HUES6 (cell line): ENCODE results near the gene KDM3B.

Experiments
- H3K27ac ChIP-seq: 2 replicates; pipeline ENCODE4 v1.7.0; 2013; ENCODE audit warnings: low read depth, mild to moderate bottlenecking, low read length, inconsistent platforms
- H3K27me3 ChIP-seq: 2 replicates; pipeline ENCODE4 v1.6.1; 2013; ENCODE audit warnings: low read length; ENCODE audit not compliant: control insufficient read depth, insufficient read depth
- H3K36me3 ChIP-seq: 2 replicates; pipeline ENCODE4 v1.6.1; 2013; ENCODE audit warnings: low read length; ENCODE audit not compliant: control insufficient read depth, insufficient read depth
- H3K4me1 ChIP-seq: 2 replicates; pipeline ENCODE4 v1.6.1; 2013; ENCODE audit warnings: low read length; ENCODE audit not compliant: control insufficient read depth, insufficient read depth
- H3K4me3 ChIP-seq: 2 replicates; pipeline ENCODE4 v1.5.1; 2013; ENCODE audit warnings: low read depth, low read length
- H3K9ac ChIP-seq: one replicate; pipeline ENCODE4 v1.6.1; 2013; ENCODE audit warnings: mild to moderate bottlenecking, low read length
- H3K9me3 ChIP-seq: 2 replicates; pipeline ENCODE4 v1.6.1; 2013; ENCODE audit warnings: low read depth, low read length; ENCODE audit not compliant: control insufficient read depth, insufficient read depth

Gene KDM3B

GRCh38 chr5:138351056-138351455, 1.4 kb upstream of the KDM3B start:
- no peak overlapping the region for H3K27ac ChIP-seq
- no peaks in the 10 kb centered on the region for H3K27me3 ChIP-seq
- peaks cover 4% of the 10 kb centered on the region; the same call in 1 of the 2 replicates for H3K9me3 ChIP-seq
- H3K9ac ChIP-seq = no peak overlapping the region
- H3K4me3 ChIP-seq = no peak overlapping the region
- peaks cover 40% of the 10 kb centered on the region for H3K36me3 ChIP-seq
- H3K4me1 ChIP-seq = peaks cover 13% of the 10 kb centered on the region; the same call in 1 of the 2 replicates

DNA sequence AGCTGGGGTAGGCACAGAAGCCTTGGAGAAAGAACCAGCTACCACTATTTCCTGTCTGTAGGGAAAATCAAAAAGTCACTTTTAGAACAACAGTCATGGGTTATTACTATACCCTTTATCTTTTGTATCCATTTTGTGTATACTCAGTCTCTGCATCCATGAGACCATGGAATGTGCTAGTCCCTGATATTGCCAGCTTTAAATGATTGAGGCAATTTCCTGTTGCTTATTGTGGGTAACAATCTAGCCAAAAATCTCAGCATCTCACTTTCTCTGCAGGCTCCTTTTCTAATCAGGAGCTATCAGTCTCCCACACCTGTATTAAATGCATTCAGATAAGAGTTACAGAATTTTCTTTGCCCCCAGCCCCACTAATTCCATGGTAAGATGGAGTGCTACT, 968 bp upstream of the KDM3B start:
- H3K4me1 ChIP-seq = peaks cover 13% of the 10 kb centered on the region; the same call in 1 of the 2 replicates
- no peak overlapping the region for H3K4me3 ChIP-seq
- no peaks in the 10 kb centered on the region for H3K27me3 ChIP-seq
- no peak overlapping the region for H3K27ac ChIP-seq
- no peak overlapping the region for H3K9ac ChIP-seq
- peaks cover 4% of the 10 kb centered on the region; the same call in 1 of the 2 replicates for H3K9me3 ChIP-seq
- H3K36me3 ChIP-seq = peaks cover 38% of the 10 kb centered on the region

- H3K9ac ChIP-seq = peak overlapping the region; percentile 96
- no peaks in the 10 kb centered on the region for H3K27me3 ChIP-seq
- peak overlapping the region; percentile 84 for H3K27ac ChIP-seq
- H3K4me1 ChIP-seq = peaks cover 13% of the 10 kb centered on the region; the same call in 1 of the 2 replicates
- peak overlapping the region; percentile 98 for H3K4me3 ChIP-seq
- H3K36me3 ChIP-seq = peaks cover 23% of the 10 kb centered on the region
- H3K9me3 ChIP-seq = peaks cover 4% of the 10 kb centered on the region; the same call in 1 of the 2 replicates
Observed at GRCh38 chr5:138352722-138353559, 456 bp downstream of the KDM3B start.

GRCh38 chr5:138353560-138354080, 1.1 kb downstream of the KDM3B start:
- H3K4me1 ChIP-seq = peaks cover 13% of the 10 kb centered on the region; the same call in 1 of the 2 replicates
- no peaks in the 10 kb centered on the region for H3K27me3 ChIP-seq
- peaks cover 16% of the 10 kb centered on the region for H3K36me3 ChIP-seq
- H3K9ac ChIP-seq = peak overlapping the region; percentile 96
- H3K4me3 ChIP-seq = peak overlapping the region; percentile 98
- H3K27ac ChIP-seq = peak overlapping the region; percentile 84
- peaks cover 4% of the 10 kb centered on the region; the same call in 1 of the 2 replicates for H3K9me3 ChIP-seq

DNA sequence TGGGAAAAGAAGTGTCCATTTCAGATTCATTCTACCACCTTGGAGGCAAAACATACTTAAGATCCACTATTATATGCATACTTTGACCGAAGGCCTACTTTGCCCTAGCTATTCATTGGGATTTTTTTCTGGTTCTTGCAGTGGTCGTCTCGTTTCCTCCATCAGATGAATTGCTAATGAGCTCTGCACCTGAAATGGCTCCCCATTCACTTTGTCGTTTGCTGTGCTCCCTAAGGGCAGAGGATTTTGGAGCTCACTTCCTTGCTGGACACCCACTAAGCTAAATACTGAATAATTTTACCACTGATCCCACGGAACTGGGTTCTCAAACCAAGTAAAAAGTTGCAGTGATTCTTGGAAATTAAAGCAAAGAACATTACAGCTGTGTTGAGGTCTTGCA, 1.9 kb downstream of the KDM3B start:
- H3K4me1 ChIP-seq = peaks cover 13% of the 10 kb centered on the region; the same call in 1 of the 2 replicates
- H3K9me3 ChIP-seq = peaks cover 4% of the 10 kb centered on the region; the same call in 1 of the 2 replicates
- H3K27ac ChIP-seq = no peak overlapping the region
- H3K27me3 ChIP-seq = no peaks in the 10 kb centered on the region
- peak overlapping the region; percentile 43 for H3K9ac ChIP-seq
- H3K36me3 ChIP-seq = peaks cover 9% of the 10 kb centered on the region
- peak overlapping the region; percentile 98 for H3K4me3 ChIP-seq

GRCh38 chr5:138354926-138355378, 2.5 kb downstream of the KDM3B start:
- Histone ChIP-seq H3K36me3 (peaks cover 4% of the 10 kb centered on the region), H3K27ac (no peak overlapping the region), H3K9me3 (peaks cover 4% of the 10 kb centered on the region; the same call in 1 of the 2 replicates), H3K4me3 (peak overlapping the region; percentile 98), H3K27me3 (no peaks in the 10 kb centered on the region), H3K9ac (no peak overlapping the region), H3K4me1 (peaks cover 13% of the 10 kb centered on the region; the same call in 1 of the 2 replicates)

DNA sequence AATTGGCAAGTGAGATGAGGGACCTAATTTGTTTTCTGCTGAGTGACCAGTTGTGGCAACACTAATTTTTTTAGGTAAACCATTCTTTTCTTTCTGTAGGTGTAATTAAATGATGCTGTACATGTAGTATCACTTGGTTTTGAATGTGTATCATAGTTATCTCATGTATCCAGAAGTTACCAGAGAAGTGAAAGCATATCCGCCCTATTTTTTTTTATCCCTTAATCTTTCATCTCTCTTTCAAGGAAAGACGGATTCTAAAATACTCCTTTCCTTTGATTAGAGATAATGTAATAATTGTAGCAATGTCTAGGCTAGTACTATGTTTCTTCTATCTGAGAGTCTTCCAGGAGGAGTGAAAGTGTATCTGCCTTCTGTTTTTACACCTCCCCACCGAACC, 7.1 kb downstream of the KDM3B start:
- no peaks in the 10 kb centered on the region for H3K27me3 ChIP-seq
- no peaks in the 10 kb centered on the region; the same call in 1 of the 2 replicates for H3K9me3 ChIP-seq
- H3K36me3 ChIP-seq = no peaks in the 10 kb centered on the region
- H3K9ac ChIP-seq = no peak overlapping the region
- H3K27ac ChIP-seq = no peak overlapping the region
- no peak overlapping the region for H3K4me3 ChIP-seq
- peaks cover 8% of the 10 kb centered on the region; the same call in 1 of the 2 replicates for H3K4me1 ChIP-seq

- Histone ChIP-seq H3K36me3 (no peaks in the 10 kb centered on the region), H3K4me1 (no peaks in the 10 kb centered on the region; the same call in 1 of the 2 replicates), H3K9me3 (no peaks in the 10 kb centered on the region), H3K9ac (no peak overlapping the region), H3K4me3 (no peak overlapping the region), H3K27me3 (no peaks in the 10 kb centered on the region), H3K27ac (no peak overlapping the region)
Observed at GRCh38 chr5:138360941-138361452, 8.5 kb downstream of the KDM3B start.

DNA sequence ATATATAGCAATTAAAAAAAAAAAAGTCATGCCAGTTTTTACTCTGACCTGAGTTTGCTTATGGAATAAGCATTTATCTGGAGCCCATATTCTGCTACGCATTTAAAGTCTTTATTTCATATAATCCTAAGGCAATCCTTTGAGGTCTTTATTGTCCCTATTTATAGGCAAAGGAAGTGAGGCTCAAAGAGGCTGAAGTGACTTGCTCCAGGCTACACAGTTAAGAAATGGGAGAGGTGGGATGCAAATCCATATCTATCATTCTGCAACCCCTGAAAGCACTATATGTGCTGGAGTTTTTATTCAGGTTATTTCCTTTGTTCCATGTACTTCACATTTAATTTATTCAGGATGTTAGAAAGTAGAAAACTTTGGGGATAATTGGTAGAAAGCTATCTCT, 12.1 kb downstream of the KDM3B start:
- no peaks in the 10 kb centered on the region for H3K36me3 ChIP-seq
- no peaks in the 10 kb centered on the region; the same call in 1 of the 2 replicates for H3K4me1 ChIP-seq
- no peak overlapping the region for H3K4me3 ChIP-seq
- H3K9me3 ChIP-seq = no peaks in the 10 kb centered on the region
- no peak overlapping the region for H3K27ac ChIP-seq
- no peak overlapping the region for H3K9ac ChIP-seq
- H3K27me3 ChIP-seq = no peaks in the 10 kb centered on the region

- Histone ChIP-seq H3K4me3 (no peak overlapping the region), H3K36me3 (no peaks in the 10 kb centered on the region)
Observed at GRCh38 chr5:138366632-138367382, 14.3 kb downstream of the KDM3B start.

More at GRCh38 chr5:138366632-138367382, 14.3 kb downstream of the KDM3B start:
- Histone ChIP-seq H3K27me3 (no peaks in the 10 kb centered on the region), H3K27ac (no peak overlapping the region), H3K9me3 (no peaks in the 10 kb centered on the region), H3K4me1 (no peaks in the 10 kb centered on the region; the same call in 1 of the 2 replicates), H3K9ac (no peak overlapping the region)
